Posterior cingulate gyrus (tissue), 11 donors: ENCODE measurements around the gene BRD1.
A peak's percentile ranks its signal among the peaks of the same experiment; 100 is the strongest.

ENCODE experiments used
- DNase-seq, 10 donors: peaks; one replicate each; pipeline versions ENCODE4 v3.0.0 to v3.0.0-alpha.2; 2020 to 2021; ENCODE audit warnings: mixed read lengths in 3 of 10
- intact Hi-C: fragments of 100-400 bp; cut with DNase I; formaldehyde crosslinking; loops from one replicate; pipeline ENCODE4 v1.15.1; 2023

BRD1 gene

GRCh38 chr22:49739138-49739537 is 88.5 kb downstream of the BRD1 start:
- intact Hi-C loops: no loop called here
- no peak for DNase-seq

GRCh38 chr22:49738566-49738965 is 89.1 kb downstream of the BRD1 start:
- intact Hi-C loops: no loop called here
- DNase-seq: no peak

- intact Hi-C loops: no loop called here
- peak in 2 of 10 donors; percentile 50 to 57 for DNase-seq
Measured at GRCh38 chr22:49738006-49738405, 89.7 kb downstream of the BRD1 start.

- DNase-seq: peak in 2 of 10 donors; percentile 37 to 55
- intact Hi-C loops: no loop called here
Measured at GRCh38 chr22:49737101-49737551, 90.5 kb downstream of the BRD1 start.

GRCh38 chr22:49736538-49736937 is 91.1 kb downstream of the BRD1 start:
- intact Hi-C loops: no loop called here

GRCh38 chr22:49735901-49736421 is 91.7 kb downstream of the BRD1 start:
- peak in 1 of 10 donors; percentile 82 for DNase-seq
- intact Hi-C loops: no loop called here

More at GRCh38 chr22:49736538-49736937, 91.1 kb downstream of the BRD1 start:
- peak in 2 of 10 donors; percentile 33 to 43 for DNase-seq

- DNase-seq: peak in 1 of 10 donors; percentile 75
- intact Hi-C loops: no loop called here
Measured at GRCh38 chr22:49735411-49735900, 92.2 kb downstream of the BRD1 start.

- peak in 1 of 10 donors; percentile 48 for DNase-seq
- intact Hi-C loops: no loop called here
Measured at GRCh38 chr22:49734882-49735281, 92.8 kb downstream of the BRD1 start.

GRCh38 chr22:49734390-49734789 is 93.3 kb downstream of the BRD1 start:
- peak in 1 of 10 donors; percentile 42 for DNase-seq
- intact Hi-C loops: no loop called here

- no peak for DNase-seq
- intact Hi-C loops: no loop called here
Measured at GRCh38 chr22:49733631-49734030, 94.0 kb downstream of the BRD1 start.

GRCh38 chr22:49730656-49731055 is 97.0 kb downstream of the BRD1 start:
- peak in 1 of 10 donors; percentile 42 for DNase-seq
- intact Hi-C loops: no loop called here

GRCh38 chr22:49728570-49729271 is 99.0 kb downstream of the BRD1 start:
- intact Hi-C loops: no loop called here
- DNase-seq: peak in 2 of 10 donors; percentile 78 to 80

- DNase-seq: peak in 1 of 10 donors; percentile 65
- intact Hi-C loops: no loop called here
Measured at GRCh38 chr22:49727881-49728569, 99.6 kb downstream of the BRD1 start.

- DNase-seq: peak in 2 of 10 donors; percentile 73 to 74
- intact Hi-C loops: no loop called here
Measured at GRCh38 chr22:49727191-49727880, 100.3 kb downstream of the BRD1 start.

GRCh38 chr22:49726701-49727101 is 101.0 kb downstream of the BRD1 start:
- intact Hi-C loops: no loop called here
- DNase-seq: peak in 1 of 10 donors; percentile 56

GRCh38 chr22:49726022-49726681 is 101.5 kb downstream of the BRD1 start:
- DNase-seq: peak in 1 of 10 donors; percentile 62
- intact Hi-C loops: no loop called here

GRCh38 chr22:49725516-49725915 is 102.2 kb downstream of the BRD1 start:
- peak in 1 of 10 donors; percentile 62 for DNase-seq

GRCh38 chr22:49724893-49725489 is 102.7 kb downstream of the BRD1 start:
- DNase-seq: peak; percentile 67 to 97 (median 80)
- intact Hi-C loops: no loop called here

More at GRCh38 chr22:49725516-49725915, 102.2 kb downstream of the BRD1 start:
- intact Hi-C loops: no loop called here

- DNase-seq: peak in 2 of 10 donors; percentile 79 to 82
- intact Hi-C loops: no loop called here
Measured at GRCh38 chr22:49724030-49724892, 103.4 kb downstream of the BRD1 start.
